ENCODE data around the gene BAZ1B. TPM values are rescaled to one million over a fixed set of nuclear protein-coding genes. Genes with fewer than 3 reads are reported as not detected.
"Not testable (repeated sequence)": the region's sequence is repeated elsewhere in the genome, so short reads cannot be mapped to it uniquely, and the experiment has no call there.

Gene BAZ1B
- total and polyA plus RNA-seq, 2 donors from 2014 or later = 10.4 to 52.0 TPM

- Histone ChIP-seq H3K4me3 (ENCODE audit: low read length in 3 of 3) (no peak overlapping the region), H3K4me1 (ENCODE audit: control insufficient read depth in 2 of 3, insufficient read depth in 2 of 3, low read depth in 1 of 3, low read length in 3 of 3) (no peaks in the 10 kb centered on the region), H3K27me3 (ENCODE audit: control insufficient read depth, insufficient read depth, low read length) (no peaks in the 10 kb centered on the region), H3K36me3 (ENCODE audit: control insufficient read depth in 2 of 3, insufficient read depth in 3 of 3, low read length in 3 of 3) (peaks cover 4 to 39% (median 18%) of the 10 kb centered on the region in 3 donors), H3K9ac (ENCODE audit: low read length in 3 of 3) (no peak overlapping the region), H3K27ac (ENCODE audit: low read depth in 2 of 2, low read length in 2 of 2) (no peak overlapping the region), H3K9me3 (ENCODE audit: control insufficient read depth in 2 of 3, insufficient read depth in 1 of 3, low read length in 3 of 3) (no peaks in the 10 kb centered on the region)
- TF ChIP-seq CTCF (IDR thresholded peaks at IDR 0.05; ENCODE audit: borderline replicate concordance, extremely low read depth, insufficient read depth) = no peak
- intact Hi-C loops (cut with DNase I) = no loop called here
- FAIRE-seq (no peak), DNase-seq (no peak)
Measured at GRCh38 chr7:73478549-73478948, 43.5 kb downstream of the BAZ1B start.

DNA sequence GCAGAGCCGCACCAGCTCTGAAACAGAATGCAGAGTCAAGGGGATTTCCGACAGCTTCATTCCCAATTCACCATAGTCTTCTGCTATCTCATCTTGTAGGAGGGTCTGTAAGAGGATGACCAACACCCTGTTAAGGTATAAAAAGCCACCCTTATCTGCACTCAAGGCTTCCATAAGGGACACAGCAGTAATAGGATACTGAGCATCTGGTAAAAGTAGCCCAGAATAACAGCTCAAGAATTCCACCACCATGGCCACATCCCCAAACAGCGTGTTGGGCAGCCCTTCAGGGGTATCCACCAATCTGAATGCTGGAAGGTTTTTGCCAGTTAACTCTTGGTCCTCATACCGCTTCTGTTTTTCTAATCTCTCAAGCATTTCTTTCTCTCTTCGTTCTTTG lies 44.7 kb downstream of the BAZ1B start:
- FAIRE-seq (no peak), DNase-seq (no peak)
- no peak for TF ChIP-seq CTCF (IDR thresholded peaks at IDR 0.05; ENCODE audit: borderline replicate concordance, extremely low read depth, insufficient read depth)
- Histone ChIP-seq H3K4me3 (ENCODE audit: low read length in 3 of 3) (no peak overlapping the region), H3K27ac (ENCODE audit: low read depth in 2 of 2, low read length in 2 of 2) (no peak overlapping the region), H3K9ac (ENCODE audit: low read length in 3 of 3) (no peak overlapping the region), H3K4me1 (ENCODE audit: control insufficient read depth in 2 of 3, insufficient read depth in 2 of 3, low read depth in 1 of 3, low read length in 3 of 3) (no peaks in the 10 kb centered on the region), H3K27me3 (ENCODE audit: control insufficient read depth, insufficient read depth, low read length) (no peaks in the 10 kb centered on the region), H3K36me3 (ENCODE audit: control insufficient read depth in 2 of 3, insufficient read depth in 3 of 3, low read length in 3 of 3) (peaks cover 4 to 39% (median 18%) of the 10 kb centered on the region in 3 donors), H3K9me3 (ENCODE audit: control insufficient read depth in 2 of 3, insufficient read depth in 1 of 3, low read length in 3 of 3) (no peaks in the 10 kb centered on the region)
- intact Hi-C loops (cut with DNase I) = no loop called here

DNA sequence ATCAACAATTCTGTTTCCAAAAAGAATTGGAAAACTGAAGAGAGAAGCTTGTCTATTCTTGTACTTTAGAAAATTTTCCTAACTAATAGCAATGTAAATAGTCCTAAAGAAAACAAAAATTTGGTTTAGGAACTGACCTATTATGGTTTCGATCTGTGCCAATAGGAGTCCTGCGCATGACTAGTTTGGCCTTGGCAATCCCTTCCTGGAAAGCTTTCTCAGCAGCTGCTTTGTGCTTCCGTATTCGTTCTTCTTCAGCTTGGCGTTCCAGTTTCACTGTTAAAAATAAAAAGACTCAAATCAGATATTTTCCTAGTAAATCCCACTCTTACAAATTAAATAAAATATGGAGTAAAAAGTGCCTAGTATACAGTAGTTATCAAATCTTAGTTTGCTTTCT lies 51.9 kb downstream of the BAZ1B start:
- Histone ChIP-seq H3K9me3 (ENCODE audit: control insufficient read depth in 2 of 3, insufficient read depth in 1 of 3, low read length in 3 of 3) (no peaks in the 10 kb centered on the region), H3K9ac (ENCODE audit: low read length in 3 of 3) (no peak overlapping the region), H3K27me3 (ENCODE audit: control insufficient read depth, insufficient read depth, low read length) (no peaks in the 10 kb centered on the region), H3K36me3 (ENCODE audit: control insufficient read depth in 2 of 3, insufficient read depth in 3 of 3, low read length in 3 of 3) (peaks cover 17 to 36% (median 18%) of the 10 kb centered on the region in 3 donors), H3K4me3 (ENCODE audit: low read length in 3 of 3) (no peak overlapping the region), H3K4me1 (ENCODE audit: control insufficient read depth in 2 of 3, insufficient read depth in 2 of 3, low read depth in 1 of 3, low read length in 3 of 3) (no peaks in the 10 kb centered on the region), H3K27ac (ENCODE audit: low read depth in 2 of 2, low read length in 2 of 2) (no peak overlapping the region)
- TF ChIP-seq CTCF (IDR thresholded peaks at IDR 0.05; ENCODE audit: borderline replicate concordance, extremely low read depth, insufficient read depth) = no peak
- DNase-seq = no peak
- FAIRE-seq = no peak
- intact Hi-C loops (cut with DNase I) = no loop called here

DNA sequence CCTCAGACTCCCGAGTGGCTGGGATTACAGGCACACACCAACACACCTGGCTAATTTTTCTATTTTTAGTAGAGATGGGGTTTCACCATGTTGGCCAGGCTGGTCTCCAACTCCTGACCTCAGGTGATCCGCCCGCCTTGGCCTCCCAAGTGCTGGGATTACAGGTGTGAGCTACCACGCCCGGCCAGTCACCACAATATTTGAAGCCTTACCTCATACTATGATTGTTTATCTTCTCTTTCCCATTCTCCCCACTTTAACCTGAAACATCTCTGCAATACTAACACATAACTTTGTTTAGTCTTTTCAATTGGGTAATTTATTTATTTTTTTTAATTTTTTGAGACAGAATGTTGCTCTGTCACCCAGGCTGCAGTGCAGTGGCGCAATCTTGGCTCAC lies 55.0 kb downstream of the BAZ1B start:
- DNase-seq; H3K9ac ChIP-seq (ENCODE audit: low read length in 3 of 3); H3K4me1 ChIP-seq (ENCODE audit: control insufficient read depth in 2 of 3, insufficient read depth in 2 of 3, low read depth in 1 of 3, low read length in 3 of 3); intact Hi-C loops (cut with DNase I); FAIRE-seq; H3K27ac ChIP-seq (ENCODE audit: low read depth in 2 of 2, low read length in 2 of 2); H3K4me3 ChIP-seq (ENCODE audit: low read length in 3 of 3); H3K9me3 ChIP-seq (ENCODE audit: control insufficient read depth in 2 of 3, insufficient read depth in 1 of 3, low read length in 3 of 3); H3K27me3 ChIP-seq (ENCODE audit: control insufficient read depth, insufficient read depth, low read length): not testable (repeated sequence)
- peaks cover 34 to 59% (median 37%) of the 10 kb centered on the region in 3 donors for H3K36me3 ChIP-seq (ENCODE audit: control insufficient read depth in 2 of 3, insufficient read depth in 3 of 3, low read length in 3 of 3)

All from kidney (tissue), 14 donors.